Neural progenitor cell (in vitro differentiated cells): Measurements from ENCODE around the gene A1CF.
"Not testable (repeated sequence)": the region's sequence is repeated elsewhere in the genome, so short reads cannot be mapped to it uniquely, and the experiment has no call there.

Source experiments
- CTCF ChIP-seq: fragments of 200-600 bp; sonication (generic); IDR thresholded peaks from 2 replicates; pipeline ENCODE4 v1.5.1; 2017; ENCODE audit warnings: antibody characterized with exemption, mild to moderate bottlenecking
- EZH2phosphoT487 ChIP-seq: fragments of 200-600 bp; sonication (generic); IDR thresholded peaks from 2 replicates; pipeline ENCODE4 v1.6.1; 2017; ENCODE audit warnings: antibody characterized with exemption

GRCh38 chr10:50782017-50782416 is 103.4 kb downstream of the A1CF start:
- not testable (repeated sequence) for TF ChIP-seq CTCF, EZH2phosphoT487
